A673 (cell line): Measurements from ENCODE around the gene HERC4.

Source experiments
- CTCF ChIP-seq: fragments of 300-800, 200-600 bp; sonication (generic); conservative IDR thresholded peaks from 2 replicates; pipeline ENCODE4 v1.5.1; 2017; ENCODE audit warnings: low read depth, mild to moderate bottlenecking, antibody characterized with exemption, low read length, moderate library complexity, mixed read lengths
- EZH2 ChIP-seq: fragments of 200-600 bp; sonication (generic); IDR thresholded peaks from 2 replicates; pipeline ENCODE4 v1.6.1; 2017; ENCODE audit warnings: borderline replicate concordance, low read depth, mild to moderate bottlenecking, mixed read lengths, antibody characterized with exemption, low read length; ENCODE audit not compliant: poor library complexity, severe bottlenecking

- TF ChIP-seq CTCF, result no peak
- TF ChIP-seq EZH2, result no peak
These were observed 9.4 kb upstream of the HERC4 start for GRCh38 chr10:68084469-68084868.
